ENCODE data around the gene KY. TPM values are rescaled to one million over a fixed set of nuclear protein-coding genes. Genes with fewer than 3 reads are reported as not detected.

Gene KY
- total and polyA plus RNA-seq, 4 donors, result 0.06 to 0.21 (median 0.15) TPM; not detected in 1

- no peaks in the 10 kb centered on the region for H3K9me3 ChIP-seq (ENCODE audit: control insufficient read depth in 4 of 4, insufficient read depth in 3 of 4, low read length in 3 of 4)
- H3K4me1 ChIP-seq (ENCODE audit: control insufficient read depth in 5 of 5, insufficient read depth in 5 of 5, low read length in 5 of 5), result no peaks in the 10 kb centered on the region
- no peaks in the 10 kb centered on the region for H3K36me3 ChIP-seq (ENCODE audit: control insufficient read depth in 4 of 4, insufficient read depth in 4 of 4, low read length in 4 of 4)
- no peak overlapping the region for H3K9ac ChIP-seq (ENCODE audit: insufficient read depth in 1 of 2, low read length in 2 of 2)
- H3K4me3 ChIP-seq, result no peak overlapping the region
- ATAC-seq (ENCODE audit: insufficient read depth, low FRiP score) (no peak), DNase-seq (no peak)
- no peaks in the 10 kb centered on the region for H3K27me3 ChIP-seq (ENCODE audit: control insufficient read depth in 3 of 3, insufficient read depth in 3 of 3, low read length in 2 of 3)
- H3K27ac ChIP-seq (ENCODE audit: low read depth in 1 of 2, low read length in 1 of 2), result no peak overlapping the region
- TF ChIP-seq, protein P1, sequence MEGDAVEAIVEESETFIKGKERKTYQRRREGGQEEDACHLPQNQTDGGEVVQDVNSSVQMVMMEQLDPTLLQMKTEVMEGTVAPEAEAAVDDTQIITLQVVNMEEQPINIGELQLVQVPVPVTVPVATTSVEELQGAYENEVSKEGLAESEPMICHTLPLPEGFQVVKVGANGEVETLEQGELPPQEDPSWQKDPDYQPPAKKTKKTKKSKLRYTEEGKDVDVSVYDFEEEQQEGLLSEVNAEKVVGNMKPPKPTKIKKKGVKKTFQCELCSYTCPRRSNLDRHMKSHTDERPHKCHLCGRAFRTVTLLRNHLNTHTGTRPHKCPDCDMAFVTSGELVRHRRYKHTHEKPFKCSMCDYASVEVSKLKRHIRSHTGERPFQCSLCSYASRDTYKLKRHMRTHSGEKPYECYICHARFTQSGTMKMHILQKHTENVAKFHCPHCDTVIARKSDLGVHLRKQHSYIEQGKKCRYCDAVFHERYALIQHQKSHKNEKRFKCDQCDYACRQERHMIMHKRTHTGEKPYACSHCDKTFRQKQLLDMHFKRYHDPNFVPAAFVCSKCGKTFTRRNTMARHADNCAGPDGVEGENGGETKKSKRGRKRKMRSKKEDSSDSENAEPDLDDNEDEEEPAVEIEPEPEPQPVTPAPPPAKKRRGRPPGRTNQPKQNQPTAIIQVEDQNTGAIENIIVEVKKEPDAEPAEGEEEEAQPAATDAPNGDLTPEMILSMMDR (IDR thresholded peaks at IDR 0.05; ENCODE audit: control extremely low read depth, extremely low read depth), result no peak
- WGBS, 2 donors, result 54 to 68% methylated on average over 7 of the region's 7 CpGs
These were observed 33.0 kb downstream of the KY start for GRCh38 chr3:134617608-134618477.

- Histone ChIP-seq H3K9ac (ENCODE audit: insufficient read depth in 1 of 2, low read length in 2 of 2) (no peak overlapping the region), H3K4me3 (no peak overlapping the region), H3K4me1 (ENCODE audit: control insufficient read depth in 5 of 5, insufficient read depth in 5 of 5, low read length in 5 of 5) (peaks cover 0 to 6% (median 2%) of the 10 kb centered on the region in 5 donors), H3K36me3 (ENCODE audit: control insufficient read depth in 4 of 4, insufficient read depth in 4 of 4, low read length in 4 of 4) (no peaks in the 10 kb centered on the region), H3K27ac (ENCODE audit: low read depth in 1 of 2, low read length in 1 of 2) (no peak overlapping the region), H3K9me3 (ENCODE audit: control insufficient read depth in 4 of 4, insufficient read depth in 3 of 4, low read length in 3 of 4) (no peaks in the 10 kb centered on the region), H3K27me3 (ENCODE audit: control insufficient read depth in 3 of 3, insufficient read depth in 3 of 3, low read length in 2 of 3) (no peaks in the 10 kb centered on the region)
- 87 to 96% methylated on average over 5 of the region's 5 CpGs for WGBS, 2 donors
- no peak for ATAC-seq (ENCODE audit: insufficient read depth, low FRiP score)
- no peak for DNase-seq
- TF ChIP-seq, protein P1 (IDR thresholded peaks at IDR 0.05; ENCODE audit: control extremely low read depth, extremely low read depth), result no peak
These were observed 35.1 kb downstream of the KY start for GRCh38 chr3:134615743-134616142.

DNA sequence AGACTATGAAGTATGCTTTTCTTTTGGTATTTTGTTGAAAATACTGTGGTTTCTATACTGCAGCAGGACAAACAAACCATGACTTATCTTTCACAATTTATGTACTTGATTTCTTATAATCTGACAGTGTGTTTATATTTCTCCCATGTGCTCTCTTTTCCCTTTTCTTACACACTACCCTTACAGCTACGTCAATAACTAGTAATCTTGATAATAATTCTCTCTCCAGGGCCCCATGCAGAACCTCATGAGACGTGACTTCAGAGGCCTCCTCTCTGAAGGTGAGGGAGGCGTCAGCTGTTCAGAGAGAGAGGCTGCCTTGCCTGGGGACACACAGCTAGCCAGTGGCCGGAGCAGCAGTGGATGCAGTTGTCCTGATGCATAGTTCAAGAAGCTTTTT, 35.9 kb downstream of the KY start:
- H3K4me1 ChIP-seq (ENCODE audit: control insufficient read depth in 5 of 5, insufficient read depth in 5 of 5, low read length in 5 of 5), result peaks cover 0 to 6% (median 2%) of the 10 kb centered on the region in 5 donors
- no peak for ATAC-seq (ENCODE audit: insufficient read depth, low FRiP score)

More for the DNA sequence above, 35.9 kb downstream of the KY start:
- H3K9ac ChIP-seq (ENCODE audit: insufficient read depth in 1 of 2, low read length in 2 of 2), result no peak overlapping the region
- no peaks in the 10 kb centered on the region for H3K27me3 ChIP-seq (ENCODE audit: control insufficient read depth in 3 of 3, insufficient read depth in 3 of 3, low read length in 2 of 3)
- 88 to 92% methylated on average over 4 of the region's 4 CpGs for WGBS, 2 donors
- H3K9me3 ChIP-seq (ENCODE audit: control insufficient read depth in 4 of 4, insufficient read depth in 3 of 4, low read length in 3 of 4), result no peaks in the 10 kb centered on the region
- no peak overlapping the region for H3K4me3 ChIP-seq
- no peak for DNase-seq
- TF ChIP-seq, protein P1 (IDR thresholded peaks at IDR 0.05; ENCODE audit: control extremely low read depth, extremely low read depth), result no peak
- H3K27ac ChIP-seq (ENCODE audit: low read depth in 1 of 2, low read length in 1 of 2), result no peak overlapping the region
- H3K36me3 ChIP-seq (ENCODE audit: control insufficient read depth in 4 of 4, insufficient read depth in 4 of 4, low read length in 4 of 4), result no peaks in the 10 kb centered on the region

Measured in lung (tissue), 12 donors.